Nephron (organoid): ENCODE results near the gene IFIT2.
A peak's percentile ranks its signal among the peaks of the same experiment; 100 is the strongest.

Source experiments
- H3K27ac Mint-ChIP-seq, 3 experiments: 2 replicates each; pipeline ENCODE4 v1.8.0; 2020; ENCODE audit warnings: mixed read lengths in 3 of 3, mild to moderate bottlenecking in 2 of 3, moderate library complexity in 1 of 3
- H3K27me3 Mint-ChIP-seq: 2 replicates; pipeline ENCODE4 v1.8.0; 2021; ENCODE audit warnings: low read depth, mild to moderate bottlenecking, moderate library complexity, mixed read lengths
- H3K36me3 Mint-ChIP-seq: 2 replicates; pipeline ENCODE4 v1.8.0; 2020; ENCODE audit warnings: low read depth, mixed read lengths
- H3K4me1 Mint-ChIP-seq: 2 replicates; pipeline ENCODE4 v1.8.0; 2020; ENCODE audit warnings: mixed read lengths
- H3K4me3 Mint-ChIP-seq, 3 experiments: 2 replicates each; pipeline ENCODE4 v1.8.0; 2020; ENCODE audit warnings: mild to moderate bottlenecking in 3 of 3, mixed read lengths in 3 of 3, moderate library complexity in 2 of 3
- H3K9me3 Mint-ChIP-seq: 2 replicates; pipeline ENCODE4 v1.8.0; 2020; ENCODE audit warnings: mixed read lengths
- CTCF ChIP-seq, 3 experiments: fragments of 200-600 bp; sonication (generic); IDR thresholded peaks; one replicate each; pipeline ENCODE4 v1.5.0; 2021; ENCODE audit warnings: antibody characterized with exemption in 3 of 3; ENCODE audit not compliant: unreplicated experiment in 3 of 3

Gene IFIT2

GRCh38 chr10:89295597-89295996 lies 6.2 kb upstream of the IFIT2 start:
- no peak for TF ChIP-seq CTCF (IDR thresholded peaks at IDR 0.05; ENCODE audit: unreplicated experiment in 3 of 3)
- H3K27ac Mint-ChIP-seq: peak overlapping the region in 2 of 3 experiments; percentile 48 to 52
- H3K4me1 Mint-ChIP-seq: peaks cover 5% of the 10 kb centered on the region
- peaks cover 9% of the 10 kb centered on the region for H3K9me3 Mint-ChIP-seq
- no peaks in the 10 kb centered on the region for H3K27me3 Mint-ChIP-seq
- no peak overlapping the region for H3K4me3 Mint-ChIP-seq
- H3K36me3 Mint-ChIP-seq: peaks cover 8% of the 10 kb centered on the region

GRCh38 chr10:89296220-89296648 lies 5.6 kb upstream of the IFIT2 start:
- Mint-ChIP-seq H3K27me3 (no peaks in the 10 kb centered on the region), H3K36me3 (peaks cover 8% of the 10 kb centered on the region), H3K27ac (peak overlapping the region in 2 of 3 experiments; percentile 48 to 52), H3K9me3 (peaks cover 9% of the 10 kb centered on the region), H3K4me1 (peaks cover 11% of the 10 kb centered on the region), H3K4me3 (no peak overlapping the region)
- no peak for TF ChIP-seq CTCF (IDR thresholded peaks at IDR 0.05; ENCODE audit: unreplicated experiment in 3 of 3)

DNA sequence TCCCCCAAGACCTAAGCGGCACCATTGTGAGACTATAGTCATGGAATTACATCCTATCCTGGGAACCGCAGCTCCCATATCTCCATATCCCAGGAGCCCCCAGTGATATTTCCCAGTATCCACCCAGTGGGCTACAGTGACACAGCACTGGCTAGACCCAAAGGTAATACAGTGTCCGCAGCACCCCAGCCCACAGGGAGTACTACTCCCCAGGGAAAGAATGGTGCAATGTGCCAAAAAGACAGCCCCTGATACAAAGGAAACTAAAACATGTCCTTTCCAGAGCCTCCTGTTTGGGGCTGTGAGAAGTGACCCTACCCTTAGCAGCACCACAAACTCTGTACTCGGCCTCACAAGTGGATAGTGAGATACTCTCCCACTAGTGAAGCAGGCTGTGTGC lies 4.5 kb upstream of the IFIT2 start:
- Mint-ChIP-seq H3K36me3 (peaks cover 8% of the 10 kb centered on the region), H3K27ac (no peak overlapping the region), H3K27me3 (no peaks in the 10 kb centered on the region), H3K4me3 (no peak overlapping the region), H3K9me3 (peaks cover 9% of the 10 kb centered on the region), H3K4me1 (peaks cover 22% of the 10 kb centered on the region)
- TF ChIP-seq CTCF (IDR thresholded peaks at IDR 0.05; ENCODE audit: unreplicated experiment in 3 of 3): no peak

GRCh38 chr10:89297791-89298190 lies 4.1 kb upstream of the IFIT2 start:
- Mint-ChIP-seq H3K9me3 (peaks cover 9% of the 10 kb centered on the region), H3K36me3 (peaks cover 8% of the 10 kb centered on the region), H3K27me3 (no peaks in the 10 kb centered on the region), H3K4me3 (no peak overlapping the region), H3K4me1 (peaks cover 26% of the 10 kb centered on the region), H3K27ac (no peak overlapping the region)
- no peak for TF ChIP-seq CTCF (IDR thresholded peaks at IDR 0.05; ENCODE audit: unreplicated experiment in 3 of 3)

GRCh38 chr10:89299031-89299430 lies 2.8 kb upstream of the IFIT2 start:
- no peak overlapping the region for H3K4me3 Mint-ChIP-seq
- peaks cover 39% of the 10 kb centered on the region for H3K4me1 Mint-ChIP-seq
- no peak for TF ChIP-seq CTCF (IDR thresholded peaks at IDR 0.05; ENCODE audit: unreplicated experiment in 3 of 3)
- H3K36me3 Mint-ChIP-seq: peaks cover 8% of the 10 kb centered on the region
- H3K27me3 Mint-ChIP-seq: no peaks in the 10 kb centered on the region
- peak overlapping the region in 1 of 3 experiments; percentile 99 for H3K27ac Mint-ChIP-seq
- peaks cover 9% of the 10 kb centered on the region for H3K9me3 Mint-ChIP-seq

DNA sequence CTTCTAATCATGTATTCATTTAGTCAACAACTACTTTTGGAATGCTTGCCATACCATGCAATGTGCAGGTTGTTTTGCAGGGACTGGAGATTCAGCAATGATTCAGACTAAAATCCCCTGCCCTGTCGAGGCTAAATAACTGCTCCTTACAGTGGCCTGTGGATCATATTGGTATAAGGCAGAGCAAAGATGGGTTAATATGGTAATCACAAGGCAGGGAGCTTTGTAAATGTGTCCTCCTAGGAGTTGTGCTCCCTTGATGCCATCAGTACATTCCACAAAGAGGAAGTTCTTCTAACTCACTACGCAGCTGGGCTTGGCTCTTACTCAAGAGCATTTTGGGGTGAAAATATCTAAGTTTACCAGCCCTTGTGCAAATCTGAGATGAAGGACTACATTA lies 614 bp upstream of the IFIT2 start:
- Mint-ChIP-seq H3K4me3 (peak overlapping the region in 2 of 3 experiments; percentile 81 to 84), H3K4me1 (peaks cover 38% of the 10 kb centered on the region), H3K9me3 (peaks cover 9% of the 10 kb centered on the region), H3K27ac (peak overlapping the region; percentile 94 to 99 (median 99)), H3K36me3 (peaks cover 8% of the 10 kb centered on the region), H3K27me3 (no peaks in the 10 kb centered on the region)
- TF ChIP-seq CTCF (IDR thresholded peaks at IDR 0.05; ENCODE audit: unreplicated experiment in 3 of 3): no peak
